Stimulated activated CD4-positive, alpha-beta T cell treated with anti-CD3 and anti-CD28 coated beads, Interleukin-12 subunit alpha, Interleukin-12 subunit beta, amount 100 ng/mL, for 4 hours (primary cell): Measurements from ENCODE around the gene MRPS34.
"Not testable (repeated sequence)": the region's sequence is repeated elsewhere in the genome, so short reads cannot be mapped to it uniquely, and the experiment has no call there.

Experiments used
- DNase-seq: peaks from one replicate; pipeline ENCODE4 v3.0.0-alpha.2; 2020

The MRPS34 gene

GRCh38 chr16:1747934-1748333, 25.0 kb downstream of the MRPS34 start:
- no peak for DNase-seq

DNA sequence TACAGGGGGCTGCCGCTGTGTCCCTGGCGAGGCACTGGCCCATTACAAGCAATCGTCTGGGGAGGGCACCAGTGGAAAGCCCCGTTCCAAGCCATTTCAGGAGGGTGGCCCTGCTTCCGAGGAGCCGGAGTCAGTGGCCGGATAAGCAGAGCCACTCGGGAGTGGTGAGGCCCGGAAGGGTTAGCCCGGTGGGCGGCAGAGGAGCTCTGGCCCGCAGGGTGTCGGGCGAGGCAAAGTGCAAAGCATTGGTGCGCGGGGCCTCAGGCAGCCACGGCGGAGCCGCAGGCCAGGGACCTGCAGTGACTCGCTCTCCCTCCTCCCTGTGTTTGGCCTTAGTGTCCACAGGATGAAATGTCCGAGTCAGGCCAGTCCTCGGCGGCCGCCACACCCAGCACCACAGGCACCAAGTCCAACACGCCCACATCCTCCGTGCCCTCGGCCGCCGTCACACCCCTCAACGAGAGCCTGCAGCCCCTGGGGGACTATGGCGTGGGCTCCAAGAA, 26.2 kb downstream of the MRPS34 start:
- DNase-seq, result no peak

DNA sequence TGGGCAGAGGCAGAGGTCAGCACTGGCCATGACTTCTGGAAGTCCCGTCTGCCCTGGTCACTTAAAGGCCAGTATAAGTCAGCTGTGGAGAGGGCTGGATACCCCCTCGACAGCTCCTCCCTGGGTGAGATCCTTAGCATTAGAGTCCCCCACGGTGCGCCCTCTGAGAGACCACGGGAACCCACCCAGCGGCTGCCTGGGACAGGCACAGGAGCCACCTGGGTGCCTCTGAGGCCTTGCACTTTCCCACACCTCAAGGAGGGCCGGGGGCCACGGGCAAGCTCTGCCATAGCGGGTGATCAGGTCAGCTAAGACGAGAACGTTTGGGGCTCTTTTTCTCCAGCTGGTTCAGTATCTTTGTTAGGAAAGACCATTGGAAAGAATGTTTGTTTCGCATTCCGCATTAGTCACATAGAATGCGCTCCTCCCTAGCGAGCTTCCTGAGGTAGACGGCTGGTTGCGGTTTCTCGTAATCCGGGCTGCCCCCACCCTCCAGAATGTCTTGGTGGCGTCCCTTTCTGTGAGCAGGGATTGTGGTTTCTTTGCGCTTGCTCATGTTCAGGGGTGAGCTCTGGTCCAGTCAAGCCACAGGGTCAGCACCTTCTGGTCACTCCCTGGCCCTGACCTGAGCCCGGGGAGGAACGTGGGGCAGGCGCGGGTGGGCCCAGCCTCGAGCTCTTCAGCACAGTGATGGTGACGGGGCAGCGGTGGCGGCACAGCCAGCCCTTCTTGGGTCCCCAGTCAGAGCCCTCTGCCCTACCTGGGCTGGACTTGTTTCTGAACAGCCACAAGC, 26.8 kb downstream of the MRPS34 start:
- no peak for DNase-seq

DNA sequence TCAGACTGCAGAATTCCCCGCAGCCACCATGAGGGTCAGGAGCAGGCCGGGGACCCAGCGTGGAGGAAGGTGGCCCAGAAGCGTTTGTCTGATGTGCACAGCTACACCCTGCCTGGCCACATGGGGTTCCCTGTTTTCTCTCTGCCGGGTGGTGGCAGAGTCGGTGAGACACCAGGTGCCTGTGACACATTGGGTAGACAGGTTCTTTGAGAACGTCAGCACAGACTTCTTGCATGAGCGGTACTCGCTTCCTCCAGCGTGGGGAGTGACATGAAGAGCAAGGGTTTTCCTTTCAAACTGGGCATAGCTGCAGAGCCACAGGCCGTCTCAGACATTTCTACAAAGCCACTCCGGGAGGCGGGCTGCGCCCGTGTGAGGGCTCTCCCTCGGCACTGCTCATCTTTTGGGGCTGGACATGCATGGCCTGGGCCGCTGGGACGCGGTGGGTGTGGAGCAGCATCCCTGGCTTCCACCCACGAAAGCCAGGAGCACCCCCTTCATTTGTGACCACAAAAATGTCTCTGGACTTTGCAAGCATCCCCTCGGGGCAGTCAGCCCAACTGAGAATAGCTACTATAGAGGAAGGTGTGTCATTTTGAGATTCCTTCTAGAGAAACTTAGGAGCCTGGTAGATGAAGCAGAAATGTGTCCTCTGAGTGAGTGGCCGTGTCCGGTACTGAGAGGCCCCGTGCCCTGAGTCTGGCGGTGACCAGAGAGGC, 27.6 kb downstream of the MRPS34 start:
- no peak for DNase-seq

DNA sequence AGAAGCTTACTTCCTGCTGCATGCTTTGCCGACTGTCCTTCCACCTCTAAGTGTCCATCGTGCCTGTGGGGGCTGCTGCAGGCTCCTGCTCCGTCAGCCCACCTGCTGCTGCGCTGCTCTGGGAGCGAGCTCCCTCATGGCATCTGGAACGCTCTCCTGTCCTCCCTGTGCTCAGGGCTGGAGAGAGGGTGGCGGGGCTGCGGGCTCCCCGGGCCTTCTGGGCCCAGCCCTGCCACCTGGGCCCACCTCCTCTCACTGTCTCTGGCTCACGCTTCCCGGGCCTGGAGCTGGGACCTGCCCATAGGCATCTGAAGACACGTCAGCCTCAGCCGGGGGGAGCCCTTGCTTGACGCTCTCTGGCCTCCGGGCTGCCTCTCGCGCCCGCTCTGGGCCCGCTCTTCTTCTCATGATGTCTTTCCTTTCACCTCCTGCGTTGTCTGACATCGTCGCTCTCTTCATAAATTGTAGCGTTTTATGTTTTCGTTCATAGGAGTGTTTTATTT, 28.5 kb downstream of the MRPS34 start:
- DNase-seq, result no peak

DNA sequence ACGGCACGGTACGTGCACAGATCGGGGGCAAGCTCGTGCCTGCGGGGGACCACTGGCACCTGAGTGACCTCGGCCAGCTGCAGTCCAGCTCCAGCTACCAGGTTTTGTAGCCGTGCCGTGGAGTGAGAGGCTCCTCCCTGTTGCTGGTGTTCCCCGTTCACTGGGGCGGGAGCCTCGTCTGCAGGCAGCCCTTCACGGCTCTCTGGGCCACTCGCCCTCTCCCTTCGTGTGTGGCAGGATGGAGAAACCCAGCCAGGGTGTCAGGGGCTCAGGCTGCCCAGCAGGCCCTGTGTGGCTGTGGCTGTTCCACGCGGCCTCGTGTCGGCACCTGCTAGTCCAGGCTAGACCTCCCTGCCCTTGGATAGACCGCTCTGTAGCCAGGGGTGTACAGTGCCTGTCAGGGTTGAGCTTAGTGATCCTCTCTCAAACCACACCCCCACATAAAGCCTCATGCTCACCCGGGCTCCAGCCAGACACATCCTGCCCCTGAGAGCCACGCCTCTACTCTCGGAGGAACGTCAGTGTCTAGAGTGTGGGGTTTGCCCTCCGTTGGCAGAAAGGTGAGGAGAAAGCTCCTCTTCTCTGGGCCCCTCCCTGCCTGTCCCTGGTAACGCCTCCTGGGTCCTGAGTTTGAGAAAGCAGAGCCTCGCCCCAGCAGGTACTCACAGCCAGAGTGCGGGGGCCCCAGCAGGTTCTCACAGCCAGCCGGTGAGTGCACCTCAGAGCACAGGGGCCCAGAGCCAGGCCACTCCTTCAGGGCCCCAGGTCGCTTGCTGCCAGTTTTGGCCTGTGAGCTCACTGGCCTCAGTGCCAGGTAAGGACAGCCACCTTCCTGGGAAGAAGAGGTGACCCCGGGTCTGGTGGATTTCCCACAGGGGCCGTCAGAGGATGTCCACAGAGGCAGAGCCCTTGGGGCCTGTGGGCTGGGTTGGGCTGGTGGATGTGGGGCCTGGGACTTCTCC, 29.3 kb downstream of the MRPS34 start:
- no peak for DNase-seq

DNA sequence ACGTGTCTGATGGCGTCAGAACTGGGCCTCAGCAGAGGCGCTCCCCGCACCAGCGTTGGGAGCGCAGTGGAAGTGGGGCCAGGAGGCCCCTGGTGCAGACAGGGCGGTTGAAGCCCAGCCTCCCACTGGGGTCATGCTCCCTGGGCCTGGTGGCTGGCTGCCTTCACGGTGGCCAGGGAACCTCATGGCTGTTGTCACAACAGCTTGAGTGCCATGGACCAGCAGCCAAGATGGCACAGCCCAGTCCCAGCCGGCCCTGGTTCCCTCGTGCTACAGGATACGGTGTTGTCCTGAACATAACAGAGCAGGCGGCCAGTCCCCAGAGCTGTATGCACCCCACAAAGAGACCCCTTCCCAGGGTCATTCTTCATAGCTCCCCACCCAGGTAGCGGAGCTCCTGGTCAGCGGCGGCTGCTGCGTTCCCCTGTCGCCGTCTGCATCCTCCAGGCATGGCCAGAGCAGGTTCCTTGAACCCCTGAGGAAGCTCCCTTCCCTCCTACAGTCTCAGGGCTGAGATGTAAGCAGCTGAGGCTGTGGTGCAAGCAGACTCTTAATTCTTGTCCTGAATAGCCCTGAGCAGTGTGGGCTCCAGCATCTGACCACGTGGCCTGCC, 31.3 kb downstream of the MRPS34 start:
- no peak for DNase-seq

- DNase-seq, result no peak
Observed at GRCh38 chr16:1740781-1741490, 32.0 kb downstream of the MRPS34 start.

DNA sequence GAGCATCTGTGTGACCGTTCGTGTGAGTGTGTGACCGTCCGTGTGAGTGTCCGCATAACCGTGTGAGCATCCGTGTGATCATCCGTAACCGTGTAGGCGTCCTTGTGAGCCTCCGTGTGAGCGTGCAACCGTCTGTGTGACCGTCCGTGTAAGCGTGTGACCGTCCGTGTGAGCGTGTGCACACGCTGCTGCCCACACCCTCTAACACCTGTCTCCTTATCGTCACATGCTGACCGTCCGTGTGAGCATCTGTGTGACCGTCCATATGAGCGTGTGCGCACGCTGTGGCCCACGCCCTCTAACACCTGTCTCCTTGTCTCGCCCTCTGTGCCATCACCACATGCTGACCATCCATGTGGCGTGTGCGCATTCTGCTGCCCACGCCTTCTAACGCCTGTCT, 32.7 kb downstream of the MRPS34 start:
- no peak for DNase-seq

DNA sequence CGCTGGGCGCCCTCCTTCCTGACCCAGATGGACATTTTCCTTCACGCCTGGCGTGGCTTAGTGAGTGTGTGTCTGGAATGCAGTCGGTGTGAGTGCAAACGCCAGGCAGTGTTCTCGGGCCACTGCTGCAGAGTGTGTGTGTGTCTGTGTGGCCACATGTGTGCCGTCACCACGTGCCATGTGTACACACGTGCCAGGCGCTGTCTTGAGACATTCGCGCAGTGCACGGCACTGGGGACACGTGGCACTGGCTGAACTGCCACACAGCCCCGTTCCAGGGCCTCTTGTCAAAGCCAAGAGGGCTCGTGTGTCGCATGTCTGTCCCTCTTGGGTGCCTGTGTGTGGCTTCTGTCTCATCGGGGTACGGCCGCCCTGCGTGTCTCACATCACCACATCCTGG, 38.1 kb downstream of the MRPS34 start:
- DNase-seq, result no peak

DNA sequence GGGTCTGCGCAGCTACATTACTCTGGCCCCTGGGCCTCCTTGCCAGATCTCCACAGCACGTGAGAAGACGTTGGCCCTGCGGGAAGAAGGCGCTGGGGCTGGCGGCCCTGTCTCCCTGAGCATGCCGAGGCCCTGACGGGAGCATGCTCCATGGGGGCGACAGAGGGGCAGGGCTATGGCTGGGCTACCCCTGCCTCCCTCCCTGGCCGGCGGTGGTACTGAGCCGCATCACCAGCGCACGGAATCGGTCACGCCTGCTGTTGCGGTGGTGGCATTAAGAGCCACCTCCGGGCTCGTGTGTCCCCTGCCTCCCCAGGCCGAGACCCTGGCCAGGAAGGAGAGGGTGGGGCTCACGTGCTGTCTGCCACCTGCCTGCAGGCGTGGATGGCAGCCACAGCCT, 38.8 kb downstream of the MRPS34 start:
- no peak for DNase-seq

DNA sequence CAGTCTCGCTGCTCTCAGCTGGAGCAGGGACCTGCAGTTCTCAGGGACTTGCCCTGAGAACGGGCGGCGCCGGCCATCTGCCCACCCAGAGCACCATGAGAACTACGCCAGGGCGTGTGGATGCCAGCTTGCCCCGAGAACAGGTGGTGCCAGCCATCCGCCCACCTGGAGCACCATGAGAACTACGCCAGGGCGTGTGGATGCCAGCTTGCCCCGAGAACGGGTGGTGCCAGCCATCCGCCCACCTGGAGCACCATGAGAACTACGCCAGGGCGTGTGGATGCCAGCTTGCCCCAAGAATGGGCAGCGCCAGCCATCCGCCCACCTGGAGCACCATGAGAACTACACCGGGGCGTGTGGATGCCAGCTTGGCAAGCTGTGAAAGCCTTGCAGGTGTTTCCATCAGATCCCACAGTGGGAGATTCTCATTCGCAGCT, 40.4 kb downstream of the MRPS34 start:
- not testable (repeated sequence) for DNase-seq

DNA sequence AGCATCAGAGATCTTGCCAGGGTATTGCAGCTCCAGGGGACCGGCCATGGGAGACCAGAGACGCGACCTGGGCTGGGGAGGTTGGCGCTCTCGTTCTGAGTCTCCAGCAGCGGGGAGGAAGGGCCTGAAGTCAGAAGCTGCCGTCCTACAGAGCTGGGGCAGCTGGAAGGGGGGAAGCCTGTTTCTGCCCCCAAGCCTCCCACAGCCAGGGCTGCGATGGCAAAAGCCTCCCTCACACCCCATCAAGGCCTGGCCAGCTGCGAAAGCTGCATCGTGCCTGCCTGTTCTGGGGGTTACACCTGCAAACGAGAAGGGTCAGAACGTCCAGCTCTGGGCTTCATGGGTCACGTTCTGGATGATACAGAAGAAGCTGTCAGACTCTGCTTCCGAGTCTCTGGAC, 40.9 kb downstream of the MRPS34 start:
- no peak for DNase-seq

- no peak for DNase-seq
Observed at GRCh38 chr16:1731603-1732002, 41.3 kb downstream of the MRPS34 start.

- no peak for DNase-seq
Observed at GRCh38 chr16:1731073-1731472, 41.9 kb downstream of the MRPS34 start.

DNA sequence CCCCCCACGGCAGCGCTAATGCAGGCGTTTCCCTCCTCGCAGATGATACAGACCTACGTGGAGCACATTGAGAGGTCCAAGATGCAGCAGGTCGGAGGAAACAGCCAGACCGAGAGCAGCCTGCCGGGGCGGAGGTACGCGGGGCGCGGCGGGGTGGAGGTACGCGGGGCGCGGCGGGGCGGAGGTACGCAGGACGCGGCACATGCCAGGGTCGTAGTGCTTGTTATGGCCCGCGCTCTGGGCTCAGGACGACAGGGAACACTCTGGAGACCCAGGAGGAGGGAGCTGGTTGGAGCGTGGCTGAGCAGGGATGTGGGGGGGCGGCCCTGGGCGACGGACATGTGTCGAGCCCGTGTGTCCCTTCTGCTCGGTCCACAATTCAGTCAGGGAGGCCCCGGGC, 43.5 kb downstream of the MRPS34 start:
- DNase-seq, result no peak

DNA sequence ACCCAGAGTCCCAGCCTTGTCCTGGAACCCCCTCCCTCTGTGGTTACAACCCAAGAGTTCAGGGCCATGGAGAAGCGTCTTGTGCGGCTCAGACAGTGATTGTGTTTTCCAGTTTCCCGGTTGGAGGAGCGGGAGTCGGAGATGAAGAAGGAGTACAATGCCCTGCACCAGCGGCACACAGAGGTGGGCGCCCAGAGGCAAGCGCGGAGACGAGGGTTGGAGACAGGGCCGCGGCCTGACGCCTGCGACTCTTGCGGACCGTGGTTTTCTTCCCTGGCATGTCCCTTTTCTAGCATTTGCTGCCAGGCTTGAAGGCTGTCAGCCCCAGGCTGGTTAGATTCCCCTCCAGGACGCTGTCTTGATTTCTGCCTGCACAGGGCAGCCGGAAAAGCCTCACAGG, 43.9 kb downstream of the MRPS34 start:
- no peak for DNase-seq

DNA sequence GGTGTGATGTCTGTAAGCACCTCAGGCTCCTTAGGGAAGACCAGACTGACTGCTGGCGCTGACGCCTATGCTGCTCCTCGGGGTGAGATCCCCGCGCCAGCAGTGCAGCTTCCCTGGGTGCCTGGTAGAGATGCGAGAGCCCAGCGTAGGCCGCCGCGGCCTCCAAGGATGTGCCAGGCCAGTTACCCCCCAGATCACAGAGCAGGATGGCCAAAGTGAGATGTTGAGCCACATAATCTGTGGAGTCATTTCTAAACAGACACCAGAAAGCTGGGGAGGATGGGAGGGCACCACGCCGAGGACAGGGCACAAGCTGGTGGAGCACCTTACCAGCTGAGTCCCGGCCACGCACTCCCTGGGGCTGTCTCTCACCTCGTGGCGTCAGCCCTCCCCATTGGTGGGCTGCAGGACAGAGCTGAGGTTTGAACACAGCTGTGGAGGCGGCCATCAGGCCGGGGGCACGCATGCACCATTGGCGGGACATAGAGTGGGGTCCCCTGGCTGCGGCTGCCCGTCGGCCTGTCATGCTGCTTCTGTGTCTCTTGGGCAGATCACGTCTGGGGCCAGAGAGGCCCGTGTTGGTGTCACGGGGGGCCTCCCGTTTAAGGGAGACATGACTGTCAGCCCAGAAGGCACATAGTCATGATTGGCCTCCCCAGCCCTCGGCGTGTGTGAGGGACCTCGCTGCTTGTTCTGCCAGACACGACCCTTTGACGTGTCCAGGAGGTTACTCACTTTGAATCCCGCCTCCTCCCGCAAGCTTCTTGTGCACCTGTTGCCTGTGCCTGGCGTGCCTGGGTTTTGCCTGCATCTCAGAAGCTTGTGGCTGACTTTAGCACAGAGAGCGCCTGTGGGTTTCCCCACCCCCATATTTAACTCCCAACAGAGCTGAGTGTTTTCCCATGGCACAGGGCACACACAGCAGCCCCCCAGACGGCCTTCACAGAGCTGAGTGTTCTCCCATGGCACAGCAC, 45.0 kb downstream of the MRPS34 start:
- DNase-seq, result no peak

DNA sequence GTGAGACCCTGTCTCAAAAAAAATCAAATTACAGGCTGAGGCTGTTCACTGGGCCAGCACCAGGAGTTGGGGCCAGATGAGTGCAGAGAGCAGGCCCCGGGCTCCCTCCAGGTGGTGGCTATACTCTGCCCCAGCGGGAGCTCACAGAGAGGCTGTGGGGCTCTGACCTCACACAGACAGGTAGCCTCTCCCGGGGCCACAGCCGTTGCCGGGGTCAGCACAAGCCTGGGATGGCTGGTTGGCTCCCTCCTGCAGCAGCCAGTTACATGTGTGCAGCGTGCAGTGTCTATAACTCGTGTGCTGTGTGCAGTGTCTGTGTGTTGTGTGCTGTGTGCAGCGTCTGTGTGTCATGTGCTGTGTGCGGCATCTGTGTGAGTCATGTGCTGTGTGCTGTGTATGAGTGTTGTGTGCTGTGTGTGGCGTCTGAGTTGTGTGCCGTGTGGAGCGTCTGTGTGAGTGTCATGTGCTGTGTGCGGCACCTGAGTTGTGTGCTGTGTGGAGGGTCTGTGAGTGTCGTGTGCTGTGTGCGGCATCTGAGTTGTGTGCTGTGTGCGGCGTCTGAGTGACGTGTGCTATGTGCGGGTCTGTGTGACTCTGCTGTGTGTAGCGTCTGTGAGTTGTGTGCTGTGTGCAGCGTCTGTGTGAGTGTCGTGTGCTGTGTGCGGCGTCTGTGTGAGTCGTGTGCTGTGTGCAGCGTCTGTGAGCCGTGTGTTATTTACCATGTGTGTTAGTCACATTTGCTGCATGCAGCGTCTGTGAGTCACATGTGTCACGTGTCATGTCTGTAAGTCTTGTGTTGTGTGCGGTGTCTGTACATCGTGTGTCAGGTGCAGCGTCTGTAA, 46.1 kb downstream of the MRPS34 start:
- no peak for DNase-seq

DNA sequence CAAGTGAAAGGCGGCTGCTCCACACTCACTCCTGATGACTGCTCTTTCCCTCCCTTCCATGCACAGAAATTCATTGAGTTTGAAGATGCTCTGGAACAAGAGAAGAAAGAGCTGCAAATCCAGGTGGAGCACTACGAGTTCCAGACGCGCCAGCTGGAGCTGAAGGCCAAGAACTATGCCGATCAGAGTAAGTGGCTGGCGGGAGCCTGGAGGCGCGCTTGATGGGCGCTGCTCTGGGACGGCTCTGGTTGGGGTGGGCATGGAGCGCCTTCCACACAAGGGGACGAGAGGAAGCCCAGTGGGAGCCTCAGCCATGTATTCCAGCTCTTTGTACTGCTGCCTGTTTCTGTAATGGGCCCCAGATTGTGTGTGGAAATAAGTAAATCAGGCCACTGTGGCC, 48.4 kb downstream of the MRPS34 start:
- DNase-seq, result no peak
